ENCODE results near the gene C9orf78.

DNA sequence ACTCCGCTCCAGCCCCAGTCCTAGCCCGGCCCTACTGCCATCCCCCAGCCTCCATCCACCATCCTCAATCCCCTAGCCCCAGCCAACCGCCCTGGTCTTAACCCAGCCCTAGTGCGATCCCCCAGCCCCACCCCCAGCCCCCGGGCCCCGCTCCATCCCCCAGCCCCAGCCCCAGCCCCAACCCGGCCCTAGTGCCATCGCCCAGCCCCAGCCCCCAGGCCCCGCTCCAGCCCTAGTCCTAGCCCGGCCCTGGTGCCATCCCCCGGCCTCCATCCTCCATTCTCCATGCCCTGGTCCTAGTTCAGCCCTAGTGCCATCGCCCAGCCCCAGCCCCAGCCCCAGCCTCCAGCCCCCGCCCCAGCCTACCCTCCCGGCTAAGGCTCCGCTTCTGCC is 11.5 kb downstream of the C9orf78 start:
- TF ChIP-seq, protein P1, sequence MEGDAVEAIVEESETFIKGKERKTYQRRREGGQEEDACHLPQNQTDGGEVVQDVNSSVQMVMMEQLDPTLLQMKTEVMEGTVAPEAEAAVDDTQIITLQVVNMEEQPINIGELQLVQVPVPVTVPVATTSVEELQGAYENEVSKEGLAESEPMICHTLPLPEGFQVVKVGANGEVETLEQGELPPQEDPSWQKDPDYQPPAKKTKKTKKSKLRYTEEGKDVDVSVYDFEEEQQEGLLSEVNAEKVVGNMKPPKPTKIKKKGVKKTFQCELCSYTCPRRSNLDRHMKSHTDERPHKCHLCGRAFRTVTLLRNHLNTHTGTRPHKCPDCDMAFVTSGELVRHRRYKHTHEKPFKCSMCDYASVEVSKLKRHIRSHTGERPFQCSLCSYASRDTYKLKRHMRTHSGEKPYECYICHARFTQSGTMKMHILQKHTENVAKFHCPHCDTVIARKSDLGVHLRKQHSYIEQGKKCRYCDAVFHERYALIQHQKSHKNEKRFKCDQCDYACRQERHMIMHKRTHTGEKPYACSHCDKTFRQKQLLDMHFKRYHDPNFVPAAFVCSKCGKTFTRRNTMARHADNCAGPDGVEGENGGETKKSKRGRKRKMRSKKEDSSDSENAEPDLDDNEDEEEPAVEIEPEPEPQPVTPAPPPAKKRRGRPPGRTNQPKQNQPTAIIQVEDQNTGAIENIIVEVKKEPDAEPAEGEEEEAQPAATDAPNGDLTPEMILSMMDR (IDR thresholded peaks at IDR 0.05), result no peak
- TF ChIP-seq POLR2AphosphoS5 (IDR thresholded peaks at IDR 0.05), result no peak

Data from suprapubic skin (tissue), 3 donors.